GM12878 (cell line): ENCODE measurements around the gene CD3D. TPM values are rescaled to one million over a fixed set of nuclear protein-coding genes. Genes with fewer than 3 reads are reported as not detected.

ENCODE experiments used
- ATAC-seq: fragments of 200-7000 bp; cut with Tn5 transposase; 3 replicates; pipeline ENCODE4 v1.9.1; 2020; ENCODE audit warnings: mild to moderate bottlenecking, moderate library complexity
- BruUV-seq: library from RNA; stranded (reverse); fragments of 400-500 nt; replicated peaks from 2 replicates; lab custom pipeline; 2021; lab: Mats Ljungman, UMichigan
- CTCF ChIA-PET: fragments of 300-600 bp; sonication (Branson Sonifier 250); formaldehyde crosslinking; extraction: SDS; loops from one replicate; lab custom pipeline; 2021; ENCODE audit warnings: inconsistent platforms; lab: Yijun Ruan, JAX
- POLR2A ChIA-PET: fragments of 350-600 bp; formaldehyde crosslinking; extraction: SDS; loops from one replicate; lab custom pipeline; 2021; ENCODE audit warnings: inconsistent platforms; lab: Charles Lee
- RAD21 ChIA-PET: fragments of 300-600 bp; sonication (Branson Sonifier 250); formaldehyde crosslinking; loops from one replicate; lab custom pipeline; 2023; ENCODE audit warnings: antibody characterized with exemption; ENCODE audit not compliant: unreplicated experiment; lab: Charles Lee
- SMC1A ChIA-PET: fragments of 300-600 bp; sonication (Branson Sonifier 250); formaldehyde crosslinking; loops from one replicate; lab custom pipeline; 2023; ENCODE audit not compliant: unreplicated experiment, uncharacterized antibody; lab: Charles Lee
- DNase-seq: peaks from one replicate; pipeline ENCODE4 v3.0.0-alpha.2; 2011; ENCODE audit warnings: low read depth, low spot score
- FAIRE-seq: peaks from 3 replicates; lab custom pipeline; 2011; peaks lifted over from hg19 to GRCh38; lab: Jason Lieb, UNC
- H2AFZ ChIP-seq: 2 replicates; pipeline ENCODE4 v1.6.0; 2011; ENCODE audit warnings: low read depth, low read length, control low read depth; ENCODE audit not compliant: control insufficient read depth
- H3K27ac ChIP-seq: 2 replicates; pipeline ENCODE4 v1.5.1; 2011; ENCODE audit warnings: control low read depth; ENCODE audit not compliant: control insufficient read depth, insufficient read depth
- H3K27me3 ChIP-seq, 2 experiments: replicated peaks in 1 of 2; 2 replicates each; pipeline versions ENCODE4 v1.6.0 to v1.6.1; 2011; ENCODE audit warnings: low read length in 1 of 2; ENCODE audit not compliant: control insufficient read depth in 2 of 2, insufficient read depth in 2 of 2
- H3K36me3 ChIP-seq, 2 experiments: 2 replicates each; pipeline ENCODE4 v1.5.1; 2011; ENCODE audit warnings: low read length in 1 of 2; ENCODE audit not compliant: control insufficient read depth in 2 of 2, insufficient read depth in 2 of 2
- H3K4me1 ChIP-seq: 2 replicates; pipeline ENCODE4 v1.6.1; 2011; ENCODE audit warnings: mild to moderate bottlenecking, low read length, moderate library complexity, mixed read lengths; ENCODE audit not compliant: control insufficient read depth, insufficient read depth
- H3K4me2 ChIP-seq: 2 replicates; pipeline ENCODE4 v1.6.0; 2011; ENCODE audit warnings: control low read depth; ENCODE audit not compliant: control insufficient read depth, insufficient read depth
- H3K4me3 ChIP-seq: fragments of 200-600 bp; sonication (generic); 2 replicates; pipeline ENCODE4 v1.5.1; 2016
- H3K79me2 ChIP-seq: 2 replicates; pipeline ENCODE4 v1.6.0; 2011; ENCODE audit warnings: low read length; ENCODE audit not compliant: control insufficient read depth, insufficient read depth
- H3K9ac ChIP-seq: 2 replicates; pipeline ENCODE4 v1.8.0; 2011; ENCODE audit warnings: low read length, control low read depth, mixed read lengths; ENCODE audit not compliant: control insufficient read depth, insufficient read depth
- H3K9me3 ChIP-seq: replicated peaks from 3 replicates; pipeline ENCODE4 v1.5.1; 2011; ENCODE audit warnings: mild to moderate bottlenecking, low read length; ENCODE audit not compliant: control insufficient read depth, insufficient read depth
- H4K20me1 ChIP-seq: 2 replicates; pipeline ENCODE4 v1.6.0; 2011; ENCODE audit not compliant: control insufficient read depth, insufficient read depth
- RAD21 ChIP-seq: IDR thresholded peaks from 2 replicates; pipeline ENCODE4 v1.6.1; 2011; ENCODE audit warnings: mild to moderate bottlenecking, low read depth, low read length, moderate library complexity; ENCODE audit not compliant: insufficient read depth
- SIX5 ChIP-seq: IDR thresholded peaks from 2 replicates; pipeline ENCODE4 v1.6.1; 2011; ENCODE audit warnings: mild to moderate bottlenecking, low read depth, low read length, moderate library complexity; ENCODE audit not compliant: severe bottlenecking
- SMC3 ChIP-seq: IDR thresholded peaks from 2 replicates; pipeline ENCODE4 v1.6.1; 2011; ENCODE audit warnings: low read length, improper control_type of control experiment, borderline replicate concordance
- WGBS: methylation state at CpG from one replicate; pipeline ENCODE4 v1.1.6; 2016; ENCODE audit warnings: low lambda C conversion rate; ENCODE audit not compliant: insufficient replicate concordance, insufficient coverage; ENCODE audit errors: missing lambda C conversion rate; 5-methylcytosine and 5-hydroxymethylcytosine counted together
- in situ Hi-C: fragments of 300-500 bp; cut with MboI; formaldehyde crosslinking; loops from 9 replicates; pipeline ENCODE4 v1.14.3; 2018; ENCODE audit warnings: mixed read lengths
- intact Hi-C: fragments of 100-400 bp; cut with micrococcal nuclease; formaldehyde crosslinking; loops from one replicate; pipeline ENCODE4 v1.14.2; 2022; ENCODE audit not compliant: unreplicated experiment
- polyA plus RNA-seq, 11 experiments: library from polyadenylated mRNA; depleted of rRNA in 4 of 11; unstranded in 6 of 11; stranded (reverse) in 5 of 11; fragments of >200 nt; fragmentation: Nextera tagmentation in 4 of 11; fragmentation: Illumina TruSeq in 1 of 11; extraction: Ambion mirVana in 4 of 11; extraction: Trizol in 1 of 11; gene quantifications; 1 replicate in 1 of 11; 2 replicates in 10 of 11; pipeline versions ENCODE4 v1.2.1 to v1.2.3, GENCODE V29; 2011 to 2016; ENCODE audit warnings: inconsistent platforms in 2 of 11, missing spikeins in 2 of 11, low read depth in 1 of 11
- total RNA-seq, 4 experiments: library from RNA; depleted of rRNA in 3 of 4; stranded (reverse); fragments of >200 nt in 3 of 4; fragmentation: Illumina TruSeq in 1 of 4; extraction: Trizol in 1 of 4; gene quantifications; 2 replicates each; pipeline versions ENCODE4 v1.2.1 to v1.2.3, GENCODE V29; 2013 to 2021
- TF ChIP-seq, protein P1 (sequence below), 3 experiments: IDR thresholded peaks in 2 of 3; conservative IDR thresholded peaks in 1 of 3; 2 replicates each; pipeline ENCODE4 v1.5.1; 2011; ENCODE audit warnings: low read depth in 3 of 3, low read length in 3 of 3, mild to moderate bottlenecking in 3 of 3, control low read depth in 2 of 3, moderate library complexity in 2 of 3, inconsistent platforms in 1 of 3, mixed read lengths in 1 of 3; ENCODE audit not compliant: control insufficient read depth in 2 of 3, insufficient read depth in 1 of 3; ENCODE audit errors: extremely low read depth in 1 of 3

Gene CD3D
- total and polyA plus RNA-seq, 10 of the 15 experiments (the other 5 are each of a cell fraction or from before 2014, with no cell fraction given), result 0.13 to 0.69 (median 0.29) TPM; not detected in 6

- no peak overlapping the region for H3K9ac ChIP-seq
- no peak overlapping the region for H3K4me2 ChIP-seq
- ATAC-seq (peak; percentile 88), FAIRE-seq (peak; percentile 47), DNase-seq (no peak)
- intact Hi-C loops (loop anchor here (2.0 to 10.0 kb wide), 3 partner anchors 57 to 279 kb away; partner anchors contain the start of gene ARCN1), in situ Hi-C loops (no loop called here)
- no TSS peak for BruUV-seq
- ChIA-PET CTCF (interaction anchor here (0.7 to 3.3 kb wide), 45 partner anchors 8 to 220 kb away, joined by 3 to 72 read pairs (median 5); partner anchors contain the start of genes CD3E and UBE4A), RAD21 (interaction anchor here (0.6 to 3.0 kb wide), 16 partner anchors 9 to 192 kb away, joined by 3 to 20 read pairs (median 4); partner anchors contain the start of genes JAML, MPZL3 and UBE4A), SMC1A (interaction anchor here (0.6 to 2.4 kb wide), 34 partner anchors 8 to 193 kb away, joined by 3 to 31 read pairs (median 4); partner anchors contain the start of genes CD3E and UBE4A), POLR2A (interaction anchor here (1.0 to 1.1 kb wide), 2 partner anchors 12 to 19 kb away, joined by 3 read pairs; no protein-coding TSS in a partner anchor)
- H3K4me1 ChIP-seq, result no peaks in the 10 kb centered on the region
- H3K27me3 ChIP-seq, result no peaks in the 10 kb centered on the region; a peak in 1 of 4 replicates
- H4K20me1 ChIP-seq, result no peaks in the 10 kb centered on the region
- WGBS, result 7% methylated on average over 3 of the region's 3 CpGs
- no peak overlapping the region; the same call in 1 of the 2 replicates for H2AFZ ChIP-seq
- TF ChIP-seq SIX5 (no peak), SMC3 (peak; percentile 73), RAD21 (peak; percentile 66)
- TF ChIP-seq, protein P1, sequence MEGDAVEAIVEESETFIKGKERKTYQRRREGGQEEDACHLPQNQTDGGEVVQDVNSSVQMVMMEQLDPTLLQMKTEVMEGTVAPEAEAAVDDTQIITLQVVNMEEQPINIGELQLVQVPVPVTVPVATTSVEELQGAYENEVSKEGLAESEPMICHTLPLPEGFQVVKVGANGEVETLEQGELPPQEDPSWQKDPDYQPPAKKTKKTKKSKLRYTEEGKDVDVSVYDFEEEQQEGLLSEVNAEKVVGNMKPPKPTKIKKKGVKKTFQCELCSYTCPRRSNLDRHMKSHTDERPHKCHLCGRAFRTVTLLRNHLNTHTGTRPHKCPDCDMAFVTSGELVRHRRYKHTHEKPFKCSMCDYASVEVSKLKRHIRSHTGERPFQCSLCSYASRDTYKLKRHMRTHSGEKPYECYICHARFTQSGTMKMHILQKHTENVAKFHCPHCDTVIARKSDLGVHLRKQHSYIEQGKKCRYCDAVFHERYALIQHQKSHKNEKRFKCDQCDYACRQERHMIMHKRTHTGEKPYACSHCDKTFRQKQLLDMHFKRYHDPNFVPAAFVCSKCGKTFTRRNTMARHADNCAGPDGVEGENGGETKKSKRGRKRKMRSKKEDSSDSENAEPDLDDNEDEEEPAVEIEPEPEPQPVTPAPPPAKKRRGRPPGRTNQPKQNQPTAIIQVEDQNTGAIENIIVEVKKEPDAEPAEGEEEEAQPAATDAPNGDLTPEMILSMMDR (IDR thresholded peaks at IDR 0.05 in 2 of 3, conservative IDR thresholded peaks at IDR 0.05 in 1 of 3; ENCODE audit: control insufficient read depth in 2 of 3, extremely low read depth in 1 of 3, insufficient read depth in 1 of 3, low read depth in 3 of 3, low read length in 3 of 3), result peak; percentile 60 to 64 (median 60); a peak in 5 of 6 replicates
- no peak overlapping the region for H3K27ac ChIP-seq
- no peaks in the 10 kb centered on the region for H3K79me2 ChIP-seq
- H3K36me3 ChIP-seq, result no peaks in the 10 kb centered on the region
- H3K9me3 ChIP-seq, result no peaks in the 10 kb centered on the region; the same call in 2 of the 3 replicates
- H3K4me3 ChIP-seq, result no peak overlapping the region
Observed at GRCh38 chr11:118295815-118296454, 46.6 kb downstream of the CD3D start.
